Measurements from ENCODE around the gene CLTB.

- TF ChIP-seq CTCF (conservative IDR thresholded peaks at IDR 0.05; ENCODE audit: low read depth, low read length) (no peak), CHD1 (IDR thresholded peaks at IDR 0.05; ENCODE audit: low read depth, low read length) (no peak), POLR2A (IDR thresholded peaks at IDR 0.05; ENCODE audit: low read depth, low read length) (no peak), MAZ (IDR thresholded peaks at IDR 0.05; ENCODE audit: borderline replicate concordance, low read depth, low read length) (no peak), NFE2L2 (IDR thresholded peaks at IDR 0.05; ENCODE audit: low read depth, low read length) (no peak), FOS (IDR thresholded peaks at IDR 0.05; ENCODE audit: low read depth, low read length) (no peak), BHLHE40 (IDR thresholded peaks at IDR 0.05; ENCODE audit: low read depth, low read length) (no peak)
These were observed 10.5 kb upstream of the CLTB start for GRCh38 chr5:176426876-176427275.

All from IMR-90 (cell line).